Body of pancreas (tissue), 4 donors: Measurements from ENCODE around the gene MEPE. TPM values are rescaled to one million over a fixed set of nuclear protein-coding genes. Genes with fewer than 3 reads are reported as not detected.

Experiments
- ATAC-seq: fragments of 150-250 bp; one replicate; pipeline ENCODE4 v1.9.1; 2016
- DNase-seq, 4 donors: peaks; one replicate each; pipeline ENCODE4 v3.0.0-alpha.2; 2019
- H3K27ac ChIP-seq, 4 donors: fragments of 200-600 bp; sonication (generic); 1 replicate in 3 of 4; 2 replicates in 1 of 4; pipeline versions ENCODE4 v1.5.1 to v1.6.1; 2016 to 2019; ENCODE audit warnings: mild to moderate bottlenecking in 1 of 4, mixed read lengths in 1 of 4, moderate library complexity in 1 of 4
- H3K27me3 ChIP-seq, 2 donors: fragments of 200-600 bp; sonication (generic); one replicate each; pipeline ENCODE4 v1.6.0; 2016; ENCODE audit warnings: mild to moderate bottlenecking in 1 of 2
- H3K36me3 ChIP-seq, 2 donors: fragments of 200-600 bp; sonication (generic); replicated peaks in 1 of 2; 2 replicates each; pipeline ENCODE4 v1.5.1; 2016; ENCODE audit warnings: low read depth in 2 of 2; ENCODE audit not compliant: insufficient read depth in 1 of 2
- H3K4me1 ChIP-seq: fragments of 200-600 bp; sonication (generic); one replicate; pipeline ENCODE4 v1.6.0; 2016
- H3K4me3 ChIP-seq, 2 donors: fragments of 200-600 bp; sonication (generic); 1 replicate in 1 of 2; 2 replicates in 1 of 2; pipeline ENCODE4 v1.5.1; 2016 to 2019
- H3K9me3 ChIP-seq, 3 donors: fragments of 200-600 bp; sonication (generic); 1 replicate in 2 of 3; 2 replicates in 1 of 3; pipeline ENCODE4 v1.5.1; 2016
- CTCF ChIP-seq, 7 experiments: fragments of 450-650 bp in 4 of 7; fragments of 200-600 bp in 3 of 7; sonication (generic) in 3 of 7; IDR thresholded peaks; one replicate each; pipeline ENCODE4 v1.5.1; 2016 to 2019; ENCODE audit warnings: antibody characterized with exemption in 7 of 7
- POLR2A ChIP-seq, 3 donors: fragments of 450-650 bp; IDR thresholded peaks; one replicate each; pipeline ENCODE4 v1.6.1; 2016; ENCODE audit warnings: antibody characterized with exemption in 3 of 3, mild to moderate bottlenecking in 2 of 3
- WGBS, 2 donors: methylation state at CpG; one replicate each; pipeline ENCODE4 v1.1.5; 2017; 5-methylcytosine and 5-hydroxymethylcytosine counted together
- intact Hi-C: fragments of 100-400 bp; cut with DNase I; formaldehyde crosslinking; loops from one replicate; pipeline ENCODE4 v1.15.1; 2023
- total RNA-seq, 2 donors: library from RNA; depleted of rRNA; stranded (reverse); fragments of >200 nt; gene quantifications; one replicate each; pipeline ENCODE4 v1.1.0, GENCODE V29; 2016

The MEPE gene
- total RNA-seq, 2 donors from 2014 or later, result not detected

- Histone ChIP-seq H3K4me1 (no peaks in the 10 kb centered on the region), H3K9me3 (no peaks in the 10 kb centered on the region), H3K27ac (no peak overlapping the region), H3K4me3 (no peak overlapping the region), H3K36me3 (no peaks in the 10 kb centered on the region), H3K27me3 (no peaks in the 10 kb centered on the region)
- TF ChIP-seq POLR2A (IDR thresholded peaks at IDR 0.05), result no peak
- TF ChIP-seq CTCF (IDR thresholded peaks at IDR 0.05), result no peak
- ATAC-seq (no peak), DNase-seq (no peak)
- intact Hi-C loops, result no loop called here
- WGBS, 2 donors, result 74 to 81% methylated on average over 5 of the region's 5 CpGs
These were observed 13.5 kb downstream of the MEPE start for GRCh38 chr4:87846226-87846625.

GRCh38 chr4:87848622-87849351 is 16.0 kb downstream of the MEPE start:
- peak; percentile 86 for ATAC-seq
- Histone ChIP-seq H3K4me3 (no peak overlapping the region), H3K27ac (peak overlapping the region in 1 of 4 donors; percentile 51), H3K27me3 (no peaks in the 10 kb centered on the region), H3K9me3 (no peaks in the 10 kb centered on the region), H3K36me3 (no peaks in the 10 kb centered on the region), H3K4me1 (peaks cover 6% of the 10 kb centered on the region)
- TF ChIP-seq POLR2A (IDR thresholded peaks at IDR 0.05) (no peak), CTCF (IDR thresholded peaks at IDR 0.05) (peak; percentile 36 to 67 (median 58))
- peak; percentile 50 to 72 (median 59) for DNase-seq
- intact Hi-C loops, result no loop called here
- 12 to 14% methylated on average over 15 of the region's 15 CpGs for WGBS, 2 donors

- Histone ChIP-seq H3K36me3 (no peaks in the 10 kb centered on the region), H3K27ac (peak overlapping the region in 2 of 4 donors; percentile 43 to 51), H3K9me3 (no peaks in the 10 kb centered on the region), H3K4me1 (peaks cover 10% of the 10 kb centered on the region), H3K27me3 (no peaks in the 10 kb centered on the region), H3K4me3 (no peak overlapping the region)
- 39 to 42% methylated on average over 4 of the region's 4 CpGs for WGBS, 2 donors
- DNase-seq, result no peak
- intact Hi-C loops, result loop anchor here (5.0 to 10.0 kb wide), 2 partner anchors 118 to 365 kb away; no protein-coding TSS in a partner anchor
- no peak for TF ChIP-seq CTCF (IDR thresholded peaks at IDR 0.05)
- no peak for TF ChIP-seq POLR2A (IDR thresholded peaks at IDR 0.05)
- ATAC-seq, result no peak
These were observed 16.8 kb downstream of the MEPE start for GRCh38 chr4:87849612-87850011.

- Histone ChIP-seq H3K27ac (peak overlapping the region in 1 of 4 donors; percentile 51), H3K36me3 (no peaks in the 10 kb centered on the region), H3K9me3 (no peaks in the 10 kb centered on the region), H3K27me3 (no peaks in the 10 kb centered on the region), H3K4me1 (peaks cover 10% of the 10 kb centered on the region), H3K4me3 (no peak overlapping the region)
- no peak for ATAC-seq
- TF ChIP-seq CTCF (IDR thresholded peaks at IDR 0.05) (no peak), POLR2A (IDR thresholded peaks at IDR 0.05) (no peak)
- intact Hi-C loops, result loop anchor here (5.0 to 10.0 kb wide), 2 partner anchors 116 to 363 kb away; no protein-coding TSS in a partner anchor
- 66 to 80% methylated on average over 8 of the region's 8 CpGs for WGBS, 2 donors
- DNase-seq, result peak in 1 of 4 donors; percentile 35
These were observed 18.6 kb downstream of the MEPE start for GRCh38 chr4:87851332-87851731.
